Mesenteric fat pad (tissue), 1 donor: ENCODE data around the gene CCDC186. TPM values are rescaled to one million over a fixed set of nuclear protein-coding genes. Genes with fewer than 3 reads are reported as not detected.

Source experiments
- DNase-seq: peaks from one replicate; pipeline ENCODE4 v3.0.0-alpha.2; 2020; ENCODE audit warnings: low spot score
- long read RNA-seq: library from polyadenylated mRNA; unstranded; transcript quantifications from one replicate; pipeline ENCODE4 v2.0.0, GENCODE V29; 2020
- total RNA-seq: library from RNA; stranded (reverse); fragmentation: NEBNext Ultra II Directional; extraction: Animal tissue kit (Norgen Biotek cat#: 25700); gene quantifications from one replicate; pipeline ENCODE4 v1.2.1, GENCODE V29; 2021
- donor health status: DM: yes; HTN: yes; CAD: no.

The CCDC186 gene
- total RNA-seq, result 19.4 TPM
- long read RNA-seq, partial matches to known transcripts, result 12 of 19 reads
- long read RNA-seq, other reads (novel, unspliced or antisense), result 2 of 19 reads

GRCh38 chr10:114173921-114174694 lies at the start of gene CCDC186:
CCDC186 (minus strand) TSS chr10:114174203; CDS start chr10:114163268, 10,935 bp downstream.
- DNase-seq, result peak; percentile 98

- no peak for DNase-seq
Observed at GRCh38 chr10:114223066-114223465, 49.1 kb upstream of the CCDC186 start.

GRCh38 chr10:114221235-114221634 lies 47.2 kb upstream of the CCDC186 start:
- no peak for DNase-seq

- DNase-seq, result no peak
Observed at GRCh38 chr10:114220281-114220680, 46.3 kb upstream of the CCDC186 start.

GRCh38 chr10:114215033-114215432 lies 41.0 kb upstream of the CCDC186 start:
- DNase-seq, result no peak

- no peak for DNase-seq
Observed at GRCh38 chr10:114212153-114212552, 38.1 kb upstream of the CCDC186 start.

GRCh38 chr10:114208351-114208750 lies 34.3 kb upstream of the CCDC186 start:
- DNase-seq, result no peak

GRCh38 chr10:114207349-114207748 lies 33.3 kb upstream of the CCDC186 start:
- DNase-seq, result no peak

- no peak for DNase-seq
Observed at GRCh38 chr10:114206902-114207301, 32.9 kb upstream of the CCDC186 start.

GRCh38 chr10:114202812-114203211 lies 28.8 kb upstream of the CCDC186 start:
- no peak for DNase-seq

GRCh38 chr10:114199239-114199638 lies 25.2 kb upstream of the CCDC186 start:
- DNase-seq, result no peak

GRCh38 chr10:114195079-114195478 lies 21.1 kb upstream of the CCDC186 start:
- DNase-seq, result no peak

- no peak for DNase-seq
Observed at GRCh38 chr10:114189700-114190099, 15.7 kb upstream of the CCDC186 start.

GRCh38 chr10:114188900-114189299 lies 14.9 kb upstream of the CCDC186 start:
- DNase-seq, result no peak

GRCh38 chr10:114188001-114188400 lies 14.0 kb upstream of the CCDC186 start:
- no peak for DNase-seq

- no peak for DNase-seq
Observed at GRCh38 chr10:114184276-114184675, 10.3 kb upstream of the CCDC186 start.

GRCh38 chr10:114183563-114183962 lies 9.6 kb upstream of the CCDC186 start:
- DNase-seq, result no peak

GRCh38 chr10:114181971-114182370 lies 8.0 kb upstream of the CCDC186 start:
- DNase-seq, result no peak

GRCh38 chr10:114180937-114181336 lies 6.9 kb upstream of the CCDC186 start:
- no peak for DNase-seq

GRCh38 chr10:114179747-114180146 lies 5.7 kb upstream of the CCDC186 start:
- DNase-seq, result no peak

- DNase-seq, result no peak
Observed at GRCh38 chr10:114179148-114179547, 5.1 kb upstream of the CCDC186 start, which contains the start of gene TDRD1. TDRD1 (plus strand) TSS chr10:114179353; CDS start chr10:114187832, 8,479 bp downstream.

- DNase-seq, result no peak
Observed at GRCh38 chr10:114176511-114176910, 2.5 kb upstream of the CCDC186 start.

- no peak for DNase-seq
Observed at GRCh38 chr10:114175667-114176066, 1.7 kb upstream of the CCDC186 start.
